ENCODE results near the gene FUCA1.
A peak's percentile ranks its signal among the peaks of the same experiment; 100 is the strongest.
"Not testable (repeated sequence)": the region's sequence is repeated elsewhere in the genome, so short reads cannot be mapped to it uniquely, and the experiment has no call there.

FUCA1 gene

GRCh38 chr1:23837908-23838307 lies 30.2 kb downstream of the FUCA1 start:
- DNase-seq (ENCODE audit: low spot score), result no peak

GRCh38 chr1:23836037-23836436 lies 32.1 kb downstream of the FUCA1 start:
- DNase-seq (ENCODE audit: low spot score), result no peak

- not testable (repeated sequence) for DNase-seq (ENCODE audit: low spot score)
Observed at GRCh38 chr1:23834156-23834555, 33.9 kb downstream of the FUCA1 start.

GRCh38 chr1:23827717-23828116 lies 40.4 kb downstream of the FUCA1 start:
- no peak for DNase-seq (ENCODE audit: low spot score)

- DNase-seq (ENCODE audit: low spot score), result not testable (repeated sequence)
Observed at GRCh38 chr1:23826590-23826989, 41.5 kb downstream of the FUCA1 start.

- DNase-seq (ENCODE audit: low spot score), result no peak
Observed at GRCh38 chr1:23825762-23826522, 42.1 kb downstream of the FUCA1 start.

- peak; percentile 81 for DNase-seq (ENCODE audit: low spot score)
Observed at GRCh38 chr1:23825076-23825761, 42.9 kb downstream of the FUCA1 start, which contains the start of gene HMGCL. Gene HMGCL, minus strand, starts transcription at chr1:23825429. Its CDS starts 14 bp downstream, at chr1:23825415.

GRCh38 chr1:23824711-23825075 lies 43.4 kb downstream of the FUCA1 start:
- DNase-seq (ENCODE audit: low spot score), result no peak

- DNase-seq (ENCODE audit: low spot score), result no peak
Observed at GRCh38 chr1:23823767-23824166, 44.3 kb downstream of the FUCA1 start.

GRCh38 chr1:23817633-23818032 lies 50.5 kb downstream of the FUCA1 start:
- DNase-seq (ENCODE audit: low spot score), result no peak

GRCh38 chr1:23816906-23817305 lies 51.2 kb downstream of the FUCA1 start:
- no peak for DNase-seq (ENCODE audit: low spot score)

GRCh38 chr1:23816361-23816760 lies 51.7 kb downstream of the FUCA1 start:
- no peak for DNase-seq (ENCODE audit: low spot score)

- no peak for DNase-seq (ENCODE audit: low spot score)
Observed at GRCh38 chr1:23814016-23814415, 54.1 kb downstream of the FUCA1 start.

- DNase-seq (ENCODE audit: low spot score), result peak; percentile 43
Observed at GRCh38 chr1:23810818-23811540, 57.1 kb downstream of the FUCA1 start.

GRCh38 chr1:23809751-23810171 lies 58.3 kb downstream of the FUCA1 start:
- peak; percentile 71 for DNase-seq (ENCODE audit: low spot score)

- DNase-seq (ENCODE audit: low spot score), result no peak
Observed at GRCh38 chr1:23807453-23807852, 60.6 kb downstream of the FUCA1 start.

GRCh38 chr1:23806280-23806679 lies 61.8 kb downstream of the FUCA1 start:
- no peak for DNase-seq (ENCODE audit: low spot score)

GRCh38 chr1:23805025-23805424 lies 63.1 kb downstream of the FUCA1 start:
- no peak for DNase-seq (ENCODE audit: low spot score)

GRCh38 chr1:23804183-23804835 lies 63.8 kb downstream of the FUCA1 start:
- DNase-seq (ENCODE audit: low spot score), result no peak

- no peak for DNase-seq (ENCODE audit: low spot score)
Observed at GRCh38 chr1:23803674-23804073, 64.4 kb downstream of the FUCA1 start.

GRCh38 chr1:23802809-23803342 lies 65.2 kb downstream of the FUCA1 start:
- not testable (repeated sequence) for DNase-seq (ENCODE audit: low spot score)

- DNase-seq (ENCODE audit: low spot score), result no peak
Observed at GRCh38 chr1:23801876-23802275, 66.2 kb downstream of the FUCA1 start.

Data from kidney capillary endothelial cell (primary cell).